T-cell (primary cell): ENCODE results near the gene CYP2C18. TPM values are rescaled to one million over a fixed set of nuclear protein-coding genes. Genes with fewer than 3 reads are reported as not detected.
"Not testable (repeated sequence)": the region's sequence is repeated elsewhere in the genome, so short reads cannot be mapped to it uniquely, and the experiment has no call there.

ENCODE experiments used
- ATAC-seq, 4 experiments: fragments of 200-7000 bp in 3 of 4; fragments of 150-1000 bp in 1 of 4; cut with Tn5 transposase; replicated peaks in 1 of 4; 1 replicate in 3 of 4; 2 replicates in 1 of 4; pipeline ENCODE4 v1.10.0; 2021; ENCODE audit warnings: moderate library complexity in 3 of 4, mild to moderate bottlenecking in 2 of 4, moderate number of reproducible peaks in 1 of 4
- CTCF ChIA-PET, 2 donors: fragments of 300-600 bp; sonication (Branson Sonifier 250); formaldehyde crosslinking; loops; one replicate each; lab custom pipeline; 2022; ENCODE audit warnings: antibody characterized with exemption in 2 of 2; lab: Charles Lee
- POLR2A ChIA-PET, 2 donors: fragments of 300-600 bp; sonication (Branson Sonifier 250); formaldehyde crosslinking; loops; one replicate each; lab custom pipeline; 2022; ENCODE audit warnings: antibody characterized with exemption in 2 of 2; lab: Charles Lee
- DNase-seq, 35 experiments: peaks; one replicate each; pipeline versions ENCODE4 v3.0.0 to v3.0.0-alpha.2; 2013 to 2023
- H3K27ac ChIP-seq: one replicate; pipeline ENCODE4 v1.5.1; 2013; ENCODE audit warnings: low read length
- H3K27me3 ChIP-seq, 2 experiments: replicated peaks in 1 of 2; 1 replicate in 1 of 2; 2 replicates in 1 of 2; pipeline versions ENCODE4 v1.6.1 to v1.7.0; 2013; ENCODE audit warnings: low read length in 1 of 2, mixed read lengths in 1 of 2; ENCODE audit not compliant: control insufficient read depth in 2 of 2, insufficient read depth in 2 of 2; ENCODE audit errors: extremely low read depth in 1 of 2
- H3K36me3 ChIP-seq, 2 donors: 1 replicate in 1 of 2; 2 replicates in 1 of 2; pipeline versions ENCODE4 v1.6.1 to v1.7.0; 2013; ENCODE audit warnings: low read length in 1 of 2; ENCODE audit not compliant: control insufficient read depth in 2 of 2, insufficient read depth in 1 of 2; ENCODE audit errors: extremely low read depth in 1 of 2
- H3K4me1 ChIP-seq, 2 experiments: 1 replicate in 1 of 2; 2 replicates in 1 of 2; pipeline versions ENCODE4 v1.6.1 to v1.7.0; 2013; ENCODE audit warnings: low read length in 2 of 2, mixed read lengths in 1 of 2; ENCODE audit not compliant: insufficient read depth in 2 of 2, control insufficient read depth in 1 of 2; ENCODE audit errors: extremely low read depth in 1 of 2
- H3K4me3 ChIP-seq, 2 donors: 1 replicate in 1 of 2; 2 replicates in 1 of 2; pipeline versions ENCODE4 v1.5.1 to v1.7.0; 2013; ENCODE audit warnings: mild to moderate bottlenecking in 2 of 2, low read length in 1 of 2, moderate library complexity in 1 of 2; ENCODE audit not compliant: control insufficient read depth in 1 of 2; ENCODE audit errors: extremely low read depth in 1 of 2
- H3K9me3 ChIP-seq: 2 replicates; pipeline ENCODE4 v1.7.0; 2013
- H3K27ac Mint-ChIP-seq, 2 donors: one replicate each; pipeline ENCODE4 v1.8.0; 2020 to 2021; ENCODE audit warnings: mild to moderate bottlenecking in 2 of 2, mixed read lengths in 2 of 2
- H3K27me3 Mint-ChIP-seq, 2 donors: one replicate each; pipeline ENCODE4 v1.8.0; 2021 to 2022; ENCODE audit warnings: mixed read lengths in 2 of 2
- H3K36me3 Mint-ChIP-seq: one replicate; pipeline ENCODE4 v1.8.0; 2021; ENCODE audit warnings: mixed read lengths
- H3K4me1 Mint-ChIP-seq, 3 donors: one replicate each; pipeline ENCODE4 v1.8.0; 2020 to 2022; ENCODE audit warnings: mixed read lengths in 3 of 3, mild to moderate bottlenecking in 1 of 3
- H3K4me3 Mint-ChIP-seq, 3 donors: one replicate each; pipeline ENCODE4 v1.8.0; 2020 to 2022; ENCODE audit warnings: mild to moderate bottlenecking in 3 of 3, mixed read lengths in 3 of 3, moderate library complexity in 3 of 3
- H3K9me3 Mint-ChIP-seq, 3 donors: one replicate each; pipeline ENCODE4 v1.8.0; 2020 to 2022; ENCODE audit warnings: mixed read lengths in 3 of 3
- WGBS: methylation state at CpG from one replicate; pipeline ENCODE4 v1.1.5; 2013; ENCODE audit warnings: missing lambda C conversion rate; ENCODE audit not compliant: insufficient coverage; 5-methylcytosine and 5-hydroxymethylcytosine counted together
- total RNA-seq, 35 experiments: library from RNA in 6 of 35; stranded (reverse) in 6 of 35; fragments of 120-200 nt in 1 of 35; gene quantifications; one replicate each; pipeline versions ENCODE4 v1.2.1 to v1.2.4 and lab custom pipeline; 2013 to 2026

Gene CYP2C18
- total RNA-seq, 5 donors from 2014 or later (not counting 1 experiment from before 2014, with no cell fraction given): 0.13 TPM; not detected in 4

- WGBS: no CpG with 5 or more reads among the region's 2 CpGs
- Mint-ChIP-seq H3K4me1 (no peaks in the 10 kb centered on the region), H3K9me3 (no peaks in the 10 kb centered on the region), H3K4me3 (no peak overlapping the region), H3K27ac (no peak overlapping the region), H3K27me3 (peaks cover 6 to 7% of the 10 kb centered on the region in 2 donors), H3K36me3 (no peaks in the 10 kb centered on the region)
- Histone ChIP-seq H3K4me3 (no peak overlapping the region), H3K9me3 (no peaks in the 10 kb centered on the region), H3K36me3 (no peaks in the 10 kb centered on the region), H3K4me1 (no peaks in the 10 kb centered on the region), H3K27ac (no peak overlapping the region), H3K27me3 (no peaks in the 10 kb centered on the region)
- ChIA-PET CTCF (no interaction called here), POLR2A (no interaction called here)
- ATAC-seq: no peak
- no peak for DNase-seq
Measured at GRCh38 chr10:94645285-94645684, 38.2 kb upstream of the CYP2C18 start.

GRCh38 chr10:94655201-94655600 lies 28.3 kb upstream of the CYP2C18 start:
- H3K27ac Mint-ChIP-seq, CTCF ChIA-PET, ATAC-seq, H3K27ac ChIP-seq, H3K9me3 ChIP-seq, H3K36me3 Mint-ChIP-seq, H3K4me1 ChIP-seq, H3K27me3 Mint-ChIP-seq, H3K4me3 Mint-ChIP-seq, H3K4me3 ChIP-seq, H3K27me3 ChIP-seq, H3K4me1 Mint-ChIP-seq, H3K36me3 ChIP-seq, DNase-seq: not testable (repeated sequence)
- H3K9me3 Mint-ChIP-seq: peaks cover 6 to 17% (median 17%) of the 10 kb centered on the region in 3 donors
- POLR2A ChIA-PET: interaction anchor here in 1 of 2 donors (0.6 kb wide), 1 partner anchor 9 kb away, joined by 6 read pairs; no protein-coding TSS in a partner anchor

- H3K4me1 Mint-ChIP-seq, POLR2A ChIA-PET, H3K36me3 Mint-ChIP-seq, H3K27ac Mint-ChIP-seq, H3K9me3 ChIP-seq, H3K27me3 Mint-ChIP-seq, ATAC-seq, H3K4me3 ChIP-seq, H3K9me3 Mint-ChIP-seq, CTCF ChIA-PET, H3K4me3 Mint-ChIP-seq, H3K27ac ChIP-seq, H3K36me3 ChIP-seq, DNase-seq, H3K4me1 ChIP-seq: not testable (repeated sequence)
- H3K27me3 ChIP-seq: peaks cover 0 to 11% of the 10 kb centered on the region in 2 experiments
- WGBS: 61% methylated on average over 4 of the region's 4 CpGs
Measured at GRCh38 chr10:94663061-94663460, 20.5 kb upstream of the CYP2C18 start.

GRCh38 chr10:94666391-94667102 lies 17.0 kb upstream of the CYP2C18 start:
- no peaks in the 10 kb centered on the region for H3K4me1 ChIP-seq
- POLR2A ChIA-PET: no interaction called here
- no peak for ATAC-seq
- Mint-ChIP-seq H3K4me1 (no peaks in the 10 kb centered on the region), H3K4me3 (no peak overlapping the region), H3K27me3 (peaks cover 3 to 4% of the 10 kb centered on the region in 2 donors), H3K9me3 (peaks cover 0 to 3% (median 0%) of the 10 kb centered on the region in 3 donors), H3K27ac (no peak overlapping the region), H3K36me3 (no peaks in the 10 kb centered on the region)
- H3K27me3 ChIP-seq: peaks cover 0 to 11% of the 10 kb centered on the region in 2 experiments
- no peak for DNase-seq
- WGBS: 73% methylated on average over 3 of the region's 6 CpGs
- no peak overlapping the region for H3K4me3 ChIP-seq
- H3K27ac ChIP-seq: no peak overlapping the region
- CTCF ChIA-PET: no interaction called here
- no peaks in the 10 kb centered on the region for H3K9me3 ChIP-seq
- H3K36me3 ChIP-seq: no peaks in the 10 kb centered on the region

- Mint-ChIP-seq H3K36me3 (no peaks in the 10 kb centered on the region), H3K27ac (no peak overlapping the region), H3K4me3 (no peak overlapping the region), H3K27me3 (peaks cover 0 to 8% of the 10 kb centered on the region in 2 donors), H3K9me3 (no peaks in the 10 kb centered on the region), H3K4me1 (no peaks in the 10 kb centered on the region)
- ATAC-seq: no peak
- H3K9me3 ChIP-seq: no peaks in the 10 kb centered on the region
- ChIA-PET POLR2A (no interaction called here), CTCF (interaction anchor here in 1 of 2 donors (0.6 kb wide), 1 partner anchor 32 kb away, joined by 3 read pairs; no protein-coding TSS in a partner anchor)
- no peak for DNase-seq
- H3K4me3 ChIP-seq: no peak overlapping the region
- no CpG with 5 or more reads among the region's 1 CpG for whole genome bisulfite sequencing
- H3K27ac ChIP-seq: no peak overlapping the region
- no peaks in the 10 kb centered on the region for H3K36me3 ChIP-seq
- no peaks in the 10 kb centered on the region for H3K4me1 ChIP-seq
- H3K27me3 ChIP-seq: peaks cover 0 to 3% of the 10 kb centered on the region in 2 experiments
Measured at GRCh38 chr10:94673614-94674321, 9.8 kb upstream of the CYP2C18 start.

- Mint-ChIP-seq H3K36me3 (no peaks in the 10 kb centered on the region), H3K4me3 (no peak overlapping the region), H3K27me3 (peaks cover 0 to 8% of the 10 kb centered on the region in 2 donors), H3K27ac (no peak overlapping the region), H3K9me3 (no peaks in the 10 kb centered on the region), H3K4me1 (no peaks in the 10 kb centered on the region)
- DNase-seq (no peak), ATAC-seq (no peak)
- Histone ChIP-seq H3K36me3 (no peaks in the 10 kb centered on the region), H3K4me3 (no peak overlapping the region), H3K9me3 (no peaks in the 10 kb centered on the region), H3K27ac (no peak overlapping the region), H3K27me3 (peaks cover 0 to 3% of the 10 kb centered on the region in 2 experiments), H3K4me1 (no peaks in the 10 kb centered on the region)
- ChIA-PET POLR2A (no interaction called here), CTCF (no interaction called here)
- WGBS: no CpG with 5 or more reads among the region's 2 CpGs
Measured at GRCh38 chr10:94676496-94676895, 7.0 kb upstream of the CYP2C18 start.
